ENCODE results near the gene HOMER2.

Gene HOMER2

GRCh38 chr15:82995076-82995475, 42.6 kb upstream of the HOMER2 start:
- no peak for ATAC-seq
- TF ChIP-seq PATZ1 (CRISPR knock-in tag; IDR thresholded peaks at IDR 0.05; ENCODE audit: borderline replicate concordance) (no peak), ZFP30 (CRISPR knock-in tag; IDR thresholded peaks at IDR 0.05) (no peak), ZNF8 (CRISPR knock-in tag; IDR thresholded peaks at IDR 0.05) (no peak), TSHZ2 (CRISPR knock-in tag; IDR thresholded peaks at IDR 0.05) (no peak), ZC3H10 (CRISPR knock-in tag; IDR thresholded peaks at IDR 0.05) (no peak), RARB (CRISPR knock-in tag; IDR thresholded peaks at IDR 0.05) (no peak), BACH2 (CRISPR knock-in tag; IDR thresholded peaks at IDR 0.05; ENCODE audit: borderline replicate concordance) (no peak), SNAI2 (CRISPR knock-in tag; IDR thresholded peaks at IDR 0.05) (no peak), ARNTL (CRISPR knock-in tag; IDR thresholded peaks at IDR 0.05; ENCODE audit: borderline replicate concordance, low read depth) (no peak), CSRNP3 (CRISPR knock-in tag; IDR thresholded peaks at IDR 0.05) (no peak), CSDC2 (CRISPR knock-in tag; IDR thresholded peaks at IDR 0.05) (no peak), ZFP3 (CRISPR knock-in tag; IDR thresholded peaks at IDR 0.05) (no peak), ISL1 (CRISPR knock-in tag; IDR thresholded peaks at IDR 0.05) (no peak), OSR1 (CRISPR knock-in tag; IDR thresholded peaks at IDR 0.05) (no peak), ZNF565 (CRISPR knock-in tag; conservative IDR thresholded peaks at IDR 0.05; ENCODE audit: low read depth) (no peak), GLIS3 (CRISPR knock-in tag; IDR thresholded peaks at IDR 0.05) (no peak), PPARA (CRISPR knock-in tag; IDR thresholded peaks at IDR 0.05; ENCODE audit: borderline replicate concordance) (no peak), CREB5 (CRISPR knock-in tag; IDR thresholded peaks at IDR 0.05; ENCODE audit: low read depth) (no peak)

GRCh38 chr15:82993144-82993543, 40.6 kb upstream of the HOMER2 start:
- TF ChIP-seq ZC3H10 (CRISPR knock-in tag; IDR thresholded peaks at IDR 0.05) = no peak
- TF ChIP-seq TSHZ2 (CRISPR knock-in tag; IDR thresholded peaks at IDR 0.05) = no peak
- no peak for TF ChIP-seq ESRRG (CRISPR knock-in tag; IDR thresholded peaks at IDR 0.05)
- no peak for TF ChIP-seq ZFP3 (CRISPR knock-in tag; IDR thresholded peaks at IDR 0.05)
- no peak for TF ChIP-seq POU6F1 (CRISPR knock-in tag; IDR thresholded peaks at IDR 0.05; ENCODE audit: borderline replicate concordance, low read depth)
- TF ChIP-seq RARB (CRISPR knock-in tag; IDR thresholded peaks at IDR 0.05) = no peak
- no peak for TF ChIP-seq ZNF70 (CRISPR knock-in tag; IDR thresholded peaks at IDR 0.05)
- TF ChIP-seq PATZ1 (CRISPR knock-in tag; IDR thresholded peaks at IDR 0.05; ENCODE audit: borderline replicate concordance) = no peak
- no peak for TF ChIP-seq PPARA (CRISPR knock-in tag; IDR thresholded peaks at IDR 0.05; ENCODE audit: borderline replicate concordance)
- no peak for TF ChIP-seq ARNTL (CRISPR knock-in tag; IDR thresholded peaks at IDR 0.05; ENCODE audit: borderline replicate concordance, low read depth)
- TF ChIP-seq ZNF8 (CRISPR knock-in tag; IDR thresholded peaks at IDR 0.05) = no peak
- no peak for TF ChIP-seq GLIS3 (CRISPR knock-in tag; IDR thresholded peaks at IDR 0.05)
- TF ChIP-seq CSDC2 (CRISPR knock-in tag; IDR thresholded peaks at IDR 0.05) = no peak
- ATAC-seq = no peak

Measured in SK-N-SH treated with all-trans-retinoic acid at 6 μM for 48 hours (cell line).